Psoas muscle (tissue), 8 donors: ENCODE results near the gene SCCPDH. TPM values are rescaled to one million over a fixed set of nuclear protein-coding genes. Genes with fewer than 3 reads are reported as not detected.
A peak's percentile ranks its signal among the peaks of the same experiment; 100 is the strongest.
"Not testable (repeated sequence)": the region's sequence is repeated elsewhere in the genome, so short reads cannot be mapped to it uniquely, and the experiment has no call there.

Experiments
- ATAC-seq, 4 donors: fragments of 200-7000 bp; cut with Tn5 transposase; one replicate each; pipeline ENCODE4 v1.9.1; 2020; ENCODE audit warnings: moderate library complexity in 3 of 4, mild to moderate bottlenecking in 2 of 4
- DNase-seq, 2 donors: peaks; one replicate each; pipeline ENCODE4 v3.0.0-alpha.2; 2020
- H3K27ac ChIP-seq: fragments of 200-600 bp; one replicate; pipeline ENCODE4 v1.8.0; 2022
- H3K27me3 ChIP-seq, 3 donors: fragments of 200-600 bp in 1 of 3; one replicate each; pipeline versions ENCODE4 v1.6.1 to v1.8.0; 2013 to 2022; ENCODE audit warnings: low read length in 2 of 3, mild to moderate bottlenecking in 2 of 3, moderate library complexity in 1 of 3; ENCODE audit not compliant: insufficient read depth in 3 of 3
- H3K36me3 ChIP-seq, 2 donors: fragments of 200-600 bp in 1 of 2; one replicate each; pipeline versions ENCODE4 v1.6.1 to v1.8.0; 2013 to 2022; ENCODE audit warnings: low read depth in 1 of 2, mild to moderate bottlenecking in 1 of 2, moderate library complexity in 1 of 2; ENCODE audit not compliant: insufficient read depth in 1 of 2
- H3K4me1 ChIP-seq: fragments of 200-600 bp; one replicate; pipeline ENCODE4 v1.8.0; 2022
- H3K4me3 ChIP-seq: fragments of 200-600 bp; one replicate; pipeline ENCODE4 v1.8.0; 2022; ENCODE audit warnings: mild to moderate bottlenecking
- H3K9me3 ChIP-seq: fragments of 200-600 bp; one replicate; pipeline ENCODE4 v1.8.0; 2022
- WGBS, 3 donors: extraction: QIAGEN DNeasy Blood & Tissue Kit; methylation state at CpG; one replicate each; pipeline versions ENCODE4 v1.1.6 to v1.1.7; 2013; 5-methylcytosine and 5-hydroxymethylcytosine counted together
- intact Hi-C, 2 donors: fragments of 100-400 bp; cut with DNase I; formaldehyde crosslinking; loops; one replicate each; pipeline versions ENCODE4 v1.11.0 to v1.14.2; 2022
- polyA plus RNA-seq, 3 donors: library from polyadenylated mRNA; stranded (reverse); fragments of 200-250 nt; gene quantifications; one replicate each; pipeline ENCODE4 v1.2.3, GENCODE V29; 2013
- total RNA-seq, 4 donors: library from RNA; stranded (reverse); fragmentation: NEBNext Ultra II Directional in 2 of 4; extraction: Animal tissue kit (Norgen Biotek cat#: 25700) in 2 of 4; gene quantifications; one replicate each; pipeline versions ENCODE4 v1.2.1 to v1.2.4, GENCODE V29; 2021 to 2023
- TF ChIP-seq, protein P1 (sequence below): fragments of 200-600 bp; IDR thresholded peaks from one replicate; pipeline ENCODE4 v1.8.0; 2022; ENCODE audit warnings: antibody characterized with exemption
- donor health status: healthy with polysubstance abuse.
- donor health status: DM: no; HTN: no; CAD: no; lungs with moderate emphysema.
- donor health status: Bipolar disorder and iron deficiency.
- donor health status: healthy.
- donor health status: DM: yes; HTN: yes; CAD: no.
- donor health status: DM: no; HTN: no; CAD: no.
- donor health status: DM: no; HTN: no; CAD: no.
- donor health status: DM: yes; HTN: yes; CAD: no.

Gene SCCPDH
- total and polyA plus RNA-seq, 7 donors, result 22.6 to 50.8 (median 41.4) TPM

DNA sequence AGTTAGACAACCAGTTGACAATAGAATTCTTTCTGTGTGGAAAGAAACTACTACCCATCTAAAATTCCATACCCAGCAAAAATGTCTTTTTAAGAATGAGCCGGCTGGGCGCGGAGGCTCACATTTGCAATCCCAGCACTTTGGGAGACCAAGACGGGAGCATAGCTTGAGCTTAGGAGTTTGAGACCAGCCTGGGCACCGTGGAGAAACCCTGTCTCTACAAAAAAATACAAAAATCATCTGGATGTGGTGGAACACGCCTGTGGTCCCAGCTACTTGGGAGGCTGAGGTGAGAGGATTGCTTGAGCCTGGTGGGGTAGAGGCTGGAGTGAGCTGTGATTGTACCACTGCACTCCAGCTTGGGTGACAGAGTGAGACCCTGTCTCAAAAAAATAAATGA is 79.2 kb downstream of the SCCPDH start:
- peaks cover 7% of the 10 kb centered on the region for H3K4me1 ChIP-seq
- 95 to 98% (median 95%) methylated on average over 6 of the region's 6 CpGs for WGBS, 3 donors
- no peak overlapping the region for H3K27ac ChIP-seq
- intact Hi-C loops, result no loop called here
- no peaks in the 10 kb centered on the region for H3K27me3 ChIP-seq
- no peak for ATAC-seq
- no peaks in the 10 kb centered on the region for H3K9me3 ChIP-seq
- TF ChIP-seq, protein P1, sequence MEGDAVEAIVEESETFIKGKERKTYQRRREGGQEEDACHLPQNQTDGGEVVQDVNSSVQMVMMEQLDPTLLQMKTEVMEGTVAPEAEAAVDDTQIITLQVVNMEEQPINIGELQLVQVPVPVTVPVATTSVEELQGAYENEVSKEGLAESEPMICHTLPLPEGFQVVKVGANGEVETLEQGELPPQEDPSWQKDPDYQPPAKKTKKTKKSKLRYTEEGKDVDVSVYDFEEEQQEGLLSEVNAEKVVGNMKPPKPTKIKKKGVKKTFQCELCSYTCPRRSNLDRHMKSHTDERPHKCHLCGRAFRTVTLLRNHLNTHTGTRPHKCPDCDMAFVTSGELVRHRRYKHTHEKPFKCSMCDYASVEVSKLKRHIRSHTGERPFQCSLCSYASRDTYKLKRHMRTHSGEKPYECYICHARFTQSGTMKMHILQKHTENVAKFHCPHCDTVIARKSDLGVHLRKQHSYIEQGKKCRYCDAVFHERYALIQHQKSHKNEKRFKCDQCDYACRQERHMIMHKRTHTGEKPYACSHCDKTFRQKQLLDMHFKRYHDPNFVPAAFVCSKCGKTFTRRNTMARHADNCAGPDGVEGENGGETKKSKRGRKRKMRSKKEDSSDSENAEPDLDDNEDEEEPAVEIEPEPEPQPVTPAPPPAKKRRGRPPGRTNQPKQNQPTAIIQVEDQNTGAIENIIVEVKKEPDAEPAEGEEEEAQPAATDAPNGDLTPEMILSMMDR, result no peak
- no peaks in the 10 kb centered on the region for H3K36me3 ChIP-seq
- no peak for DNase-seq
- no peak overlapping the region for H3K4me3 ChIP-seq

DNA sequence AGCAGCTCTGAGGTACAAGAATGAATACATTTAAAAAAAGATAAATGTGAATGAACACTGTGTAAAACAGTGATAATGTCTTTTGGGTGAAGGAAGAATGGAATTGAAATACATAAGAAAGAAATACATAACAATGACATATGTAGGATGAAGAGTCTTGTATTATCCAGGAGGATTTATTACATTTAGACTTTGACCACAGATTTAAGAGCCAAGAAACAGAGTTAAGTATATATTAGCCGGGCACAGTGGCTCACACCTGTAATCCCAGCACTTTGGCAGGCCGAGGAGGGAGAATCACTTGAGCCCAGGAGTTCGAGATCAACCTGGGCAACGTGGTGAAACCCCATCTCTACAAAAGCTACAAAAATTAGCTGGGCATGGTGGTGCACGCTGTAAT is 79.7 kb downstream of the SCCPDH start:
- peaks cover 5% of the 10 kb centered on the region for H3K4me1 ChIP-seq
- H3K27me3 ChIP-seq, result no peaks in the 10 kb centered on the region
- H3K27ac ChIP-seq, result no peak overlapping the region
- intact Hi-C loops, result no loop called here
- no peak overlapping the region for H3K4me3 ChIP-seq
- TF ChIP-seq, protein P1, result no peak
- DNase-seq, result no peak
- no peak for ATAC-seq
- no peaks in the 10 kb centered on the region for H3K9me3 ChIP-seq
- 91 to 94% (median 92%) methylated on average over 5 of the region's 5 CpGs for WGBS, 3 donors
- no peaks in the 10 kb centered on the region for H3K36me3 ChIP-seq

DNA sequence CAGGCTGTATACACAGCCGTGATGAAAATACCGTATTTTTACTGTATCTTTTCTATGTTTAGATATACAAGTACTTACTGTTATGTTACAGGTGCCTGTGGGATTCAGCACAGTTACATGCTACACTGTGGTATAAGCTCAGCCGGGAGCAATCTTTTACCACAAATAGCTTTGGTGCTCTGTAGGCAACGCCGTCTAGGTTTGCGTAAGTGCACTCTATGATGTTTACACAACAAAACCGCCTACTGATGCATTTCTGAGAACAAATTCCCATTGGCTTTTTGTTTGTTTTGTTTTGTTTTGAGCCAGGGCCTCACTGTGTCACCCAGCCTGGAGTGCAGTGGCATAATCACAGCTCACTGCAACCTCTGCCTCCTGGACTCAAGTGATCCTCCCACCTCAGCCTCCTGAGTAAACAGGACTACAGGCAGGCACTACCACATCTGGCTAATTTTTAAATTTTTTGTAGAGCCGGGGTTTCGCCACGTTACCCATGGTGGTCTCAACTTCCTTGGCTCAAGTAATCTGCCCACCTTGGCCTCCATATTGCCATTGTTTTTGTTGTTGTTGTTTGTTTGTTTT is 81.0 kb downstream of the SCCPDH start:
- 81 to 83% (median 83%) methylated on average over 10 of the region's 10 CpGs for WGBS, 3 donors
- H3K9me3 ChIP-seq, result no peaks in the 10 kb centered on the region
- H3K27me3 ChIP-seq, result no peaks in the 10 kb centered on the region
- no peak overlapping the region for H3K27ac ChIP-seq
- TF ChIP-seq, protein P1, result no peak
- H3K4me1 ChIP-seq, result no peaks in the 10 kb centered on the region
- intact Hi-C loops, result no loop called here
- H3K36me3 ChIP-seq, result no peaks in the 10 kb centered on the region
- no peak for DNase-seq
- no peak overlapping the region for H3K4me3 ChIP-seq
- ATAC-seq, result no peak

DNA sequence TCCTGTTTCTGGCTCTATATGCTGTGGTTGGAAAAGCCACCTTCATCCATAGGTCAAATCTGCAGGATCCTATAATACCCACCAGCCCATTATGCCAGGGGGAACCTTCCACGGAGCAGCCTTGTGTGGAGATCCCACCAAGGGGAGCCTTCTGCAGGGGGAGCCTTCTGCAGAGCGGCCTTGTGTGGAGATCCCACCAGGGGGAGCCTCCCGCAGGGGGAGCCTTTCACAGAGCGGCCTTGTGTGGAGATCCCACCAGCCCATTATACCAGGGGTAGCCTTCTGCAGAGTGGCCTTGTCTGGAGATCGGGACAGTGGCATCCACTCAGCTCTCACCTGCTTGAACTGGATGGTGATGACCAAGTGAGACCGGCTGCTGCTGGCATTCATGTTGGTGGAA is 85.3 kb downstream of the SCCPDH start:
- 89 to 95% (median 92%) methylated on average over 6 of the region's 6 CpGs for WGBS, 3 donors
- ATAC-seq, result peak in 2 of 4 donors; percentile 9 to 45
- H3K27me3 ChIP-seq, result no peaks in the 10 kb centered on the region
- no peaks in the 10 kb centered on the region for H3K36me3 ChIP-seq
- TF ChIP-seq, protein P1, result no peak
- no peak for DNase-seq
- no peak overlapping the region for H3K27ac ChIP-seq
- H3K4me3 ChIP-seq, result no peak overlapping the region
- H3K4me1 ChIP-seq, result no peaks in the 10 kb centered on the region
- H3K9me3 ChIP-seq, result no peaks in the 10 kb centered on the region
- intact Hi-C loops, result no loop called here

DNA sequence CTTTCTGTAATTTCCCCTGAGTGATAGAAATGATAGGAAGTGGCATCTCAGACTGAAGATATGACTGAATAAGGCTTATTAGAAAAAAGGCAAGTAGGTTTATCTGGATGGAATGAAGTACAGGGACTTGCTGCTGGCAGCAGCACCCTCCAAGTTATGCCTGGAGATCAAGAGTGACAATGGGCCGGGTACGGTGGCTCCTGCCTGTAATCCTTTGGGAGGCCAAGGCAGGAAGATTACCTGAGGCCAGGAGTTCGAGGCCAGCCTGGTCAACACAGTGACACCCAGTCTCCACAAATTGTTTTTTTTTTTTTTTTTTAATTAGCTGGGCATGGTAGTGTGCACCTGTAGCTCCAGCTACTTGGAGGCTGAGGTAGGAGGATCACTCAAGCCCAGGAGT is 87.8 kb downstream of the SCCPDH start:
- 80 to 87% (median 84%) methylated on average over 3 of the region's 3 CpGs for WGBS, 3 donors
- no peaks in the 10 kb centered on the region for H3K4me1 ChIP-seq
- TF ChIP-seq, protein P1, result no peak
- intact Hi-C loops, result no loop called here
- no peak for DNase-seq
- no peak overlapping the region for H3K4me3 ChIP-seq
- no peaks in the 10 kb centered on the region for H3K27me3 ChIP-seq
- peak overlapping the region; percentile 50 for H3K27ac ChIP-seq
- no peak for ATAC-seq
- no peaks in the 10 kb centered on the region for H3K36me3 ChIP-seq
- no peaks in the 10 kb centered on the region for H3K9me3 ChIP-seq

DNA sequence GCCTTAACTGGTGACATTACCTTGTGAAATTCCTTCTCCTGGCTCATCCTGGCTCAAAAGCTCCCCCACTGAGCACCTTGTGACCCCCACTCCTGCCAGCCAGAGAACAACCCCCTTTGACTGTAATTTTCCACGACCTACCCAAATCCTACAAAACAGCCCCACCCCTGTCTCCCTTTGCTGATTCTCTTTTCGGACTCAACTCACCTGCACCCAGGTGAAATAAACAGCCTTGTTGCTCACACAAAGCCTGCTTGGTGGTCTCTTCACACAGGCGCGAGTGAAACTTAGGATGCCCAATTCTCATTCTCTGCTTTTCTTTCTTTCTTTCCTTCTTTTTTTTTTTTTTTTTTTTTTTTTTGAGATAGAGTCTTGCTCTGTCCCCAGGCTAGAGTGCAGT is 89.1 kb downstream of the SCCPDH start:
- H3K27ac ChIP-seq, H3K4me3 ChIP-seq, DNase-seq, H3K9me3 ChIP-seq, H3K27me3 ChIP-seq, H3K4me1 ChIP-seq, intact Hi-C loops, H3K36me3 ChIP-seq, ATAC-seq: not testable (repeated sequence)
- WGBS, 3 donors, result 88 to 90% (median 89%) methylated on average over 4 of the region's 4 CpGs
